Left ventricle myocardium inferior (tissue), 1 donor: Measurements from ENCODE around the gene TSKS. TPM values are rescaled to one million over a fixed set of nuclear protein-coding genes. Genes with fewer than 3 reads are reported as not detected.

ENCODE experiments used
- DNase-seq: peaks from one replicate; pipeline ENCODE4 v3.0.0-alpha.2; 2020
- H3K27ac ChIP-seq: fragments of 200-600 bp; replicated peaks from 2 replicates; pipeline ENCODE4 v1.8.0; 2021
- H3K27me3 ChIP-seq: fragments of 200-600 bp; 2 replicates; pipeline ENCODE4 v1.8.0; 2021; ENCODE audit warnings: low read depth
- H3K36me3 ChIP-seq: fragments of 200-600 bp; 2 replicates; pipeline ENCODE4 v1.8.0; 2021
- H3K4me1 ChIP-seq: fragments of 200-600 bp; 2 replicates; pipeline ENCODE4 v1.8.0; 2021
- H3K4me3 ChIP-seq: fragments of 200-600 bp; 2 replicates; pipeline ENCODE4 v1.8.0; 2021; ENCODE audit warnings: mild to moderate bottlenecking, moderate library complexity
- H3K9me3 ChIP-seq: fragments of 200-600 bp; replicated peaks from 2 replicates; pipeline ENCODE4 v1.8.0; 2021
- intact Hi-C: fragments of 100-400 bp; cut with micrococcal nuclease; formaldehyde crosslinking; loops from one replicate; pipeline ENCODE4 v1.11.0; 2022
- total RNA-seq: library from RNA; stranded (reverse); fragmentation: NEBNext Ultra II Directional; extraction: Animal tissue kit (Norgen Biotek cat#: 25700); gene quantifications from one replicate; pipeline ENCODE4 v1.2.1, GENCODE V29; 2021
- TF ChIP-seq, protein P1 (sequence below): fragments of 200-600 bp; IDR thresholded peaks from 2 replicates; pipeline ENCODE4 v1.8.0; 2021; ENCODE audit warnings: antibody characterized with exemption, mild to moderate bottlenecking, borderline replicate concordance
- donor health status: DM: no; HTN: yes; CAD: no; lungs with severe emphysema.

TSKS gene
- total RNA-seq, 1 donor from 2014 or later, result 0.38 TPM

DNA sequence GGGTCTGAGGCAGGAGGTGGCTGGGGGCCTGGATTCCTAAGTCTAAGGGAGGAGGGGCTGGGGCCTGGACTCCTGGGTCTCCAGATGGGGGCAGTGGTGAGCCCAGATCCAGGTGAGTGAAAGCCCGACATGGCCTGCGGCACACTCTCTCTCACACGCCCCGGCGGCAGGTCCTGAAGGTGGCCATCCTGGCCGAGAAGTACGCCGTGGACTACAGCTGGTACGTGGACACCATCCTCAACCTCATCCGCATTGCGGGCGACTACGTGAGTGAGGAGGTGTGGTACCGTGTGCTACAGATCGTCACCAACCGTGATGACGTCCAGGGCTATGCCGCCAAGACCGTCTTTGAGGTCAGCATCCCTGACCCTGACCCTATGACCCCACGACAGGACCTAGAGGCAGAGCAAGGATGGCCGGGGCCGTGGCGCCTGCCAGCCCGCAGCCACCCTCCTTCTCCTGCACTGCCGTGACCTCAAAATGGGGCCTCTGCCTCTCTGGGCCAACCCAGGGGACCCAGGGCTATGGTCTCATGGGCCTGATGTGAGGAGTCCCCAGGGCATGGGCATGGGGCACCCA lies 36.8 kb upstream of the TSKS start:
- Histone ChIP-seq H3K9me3 (no peaks in the 10 kb centered on the region), H3K36me3 (peaks cover 93% of the 10 kb centered on the region), H3K27ac (no peak overlapping the region), H3K4me1 (peaks cover 18% of the 10 kb centered on the region), H3K27me3 (no peaks in the 10 kb centered on the region), H3K4me3 (no peak overlapping the region)
- no peak for DNase-seq
- intact Hi-C loops, result no loop called here
- TF ChIP-seq, protein P1, sequence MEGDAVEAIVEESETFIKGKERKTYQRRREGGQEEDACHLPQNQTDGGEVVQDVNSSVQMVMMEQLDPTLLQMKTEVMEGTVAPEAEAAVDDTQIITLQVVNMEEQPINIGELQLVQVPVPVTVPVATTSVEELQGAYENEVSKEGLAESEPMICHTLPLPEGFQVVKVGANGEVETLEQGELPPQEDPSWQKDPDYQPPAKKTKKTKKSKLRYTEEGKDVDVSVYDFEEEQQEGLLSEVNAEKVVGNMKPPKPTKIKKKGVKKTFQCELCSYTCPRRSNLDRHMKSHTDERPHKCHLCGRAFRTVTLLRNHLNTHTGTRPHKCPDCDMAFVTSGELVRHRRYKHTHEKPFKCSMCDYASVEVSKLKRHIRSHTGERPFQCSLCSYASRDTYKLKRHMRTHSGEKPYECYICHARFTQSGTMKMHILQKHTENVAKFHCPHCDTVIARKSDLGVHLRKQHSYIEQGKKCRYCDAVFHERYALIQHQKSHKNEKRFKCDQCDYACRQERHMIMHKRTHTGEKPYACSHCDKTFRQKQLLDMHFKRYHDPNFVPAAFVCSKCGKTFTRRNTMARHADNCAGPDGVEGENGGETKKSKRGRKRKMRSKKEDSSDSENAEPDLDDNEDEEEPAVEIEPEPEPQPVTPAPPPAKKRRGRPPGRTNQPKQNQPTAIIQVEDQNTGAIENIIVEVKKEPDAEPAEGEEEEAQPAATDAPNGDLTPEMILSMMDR, result no peak

DNA sequence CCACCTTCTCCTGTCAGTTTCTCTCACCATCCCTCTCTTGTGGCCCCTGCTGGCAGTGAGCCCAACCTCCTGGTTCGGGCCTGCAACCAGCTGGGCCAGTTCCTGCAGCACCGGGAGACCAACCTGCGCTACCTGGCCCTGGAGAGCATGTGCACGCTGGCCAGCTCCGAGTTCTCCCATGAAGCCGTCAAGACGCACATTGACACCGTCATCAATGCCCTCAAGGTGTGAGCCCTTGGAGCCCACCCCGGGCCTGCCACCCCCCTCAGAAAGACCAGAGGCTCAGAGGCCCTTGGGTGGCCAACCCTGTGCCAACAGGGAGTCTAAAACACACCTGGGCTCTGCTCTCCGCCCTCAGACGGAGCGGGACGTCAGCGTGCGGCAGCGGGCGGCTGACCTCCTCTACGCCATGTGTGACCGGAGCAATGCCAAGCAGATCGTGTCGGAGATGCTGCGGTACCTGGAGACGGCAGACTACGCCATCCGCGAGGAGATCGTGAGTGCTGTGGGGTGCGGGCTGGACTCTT lies 36.2 kb upstream of the TSKS start:
- H3K27ac ChIP-seq, result no peak overlapping the region
- no peak for DNase-seq
- intact Hi-C loops, result no loop called here

DNA sequence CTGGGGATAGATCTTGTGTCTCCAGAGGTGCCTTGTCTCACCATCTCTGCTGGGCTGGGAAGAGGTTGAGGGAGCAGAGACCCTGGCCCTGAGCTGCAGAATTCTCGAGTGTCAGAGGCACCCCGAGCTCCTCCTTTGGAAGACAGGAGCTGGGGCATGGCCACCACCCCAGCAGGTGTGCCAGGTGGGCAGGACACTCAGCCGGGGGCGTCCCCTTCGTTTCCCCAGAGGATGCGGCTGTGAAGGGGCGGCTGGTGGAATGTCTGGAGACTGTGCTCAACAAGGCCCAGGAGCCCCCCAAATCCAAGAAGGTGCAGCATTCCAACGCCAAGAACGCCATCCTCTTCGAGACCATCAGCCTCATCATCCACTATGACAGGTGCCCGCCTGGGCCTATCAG lies 35.5 kb upstream of the TSKS start:
- Histone ChIP-seq H3K4me3 (no peak overlapping the region), H3K36me3 (peaks cover 95% of the 10 kb centered on the region), H3K9me3 (no peaks in the 10 kb centered on the region), H3K4me1 (peaks cover 18% of the 10 kb centered on the region), H3K27ac (no peak overlapping the region), H3K27me3 (no peaks in the 10 kb centered on the region)
- intact Hi-C loops, result no loop called here
- TF ChIP-seq, protein P1, result no peak
- no peak for DNase-seq

More for the DNA sequence above, 36.2 kb upstream of the TSKS start:
- no peaks in the 10 kb centered on the region for H3K9me3 ChIP-seq
- no peaks in the 10 kb centered on the region for H3K27me3 ChIP-seq
- TF ChIP-seq, protein P1, result no peak
- peaks cover 93% of the 10 kb centered on the region for H3K36me3 ChIP-seq
- peaks cover 18% of the 10 kb centered on the region for H3K4me1 ChIP-seq
- H3K4me3 ChIP-seq, result no peak overlapping the region

DNA sequence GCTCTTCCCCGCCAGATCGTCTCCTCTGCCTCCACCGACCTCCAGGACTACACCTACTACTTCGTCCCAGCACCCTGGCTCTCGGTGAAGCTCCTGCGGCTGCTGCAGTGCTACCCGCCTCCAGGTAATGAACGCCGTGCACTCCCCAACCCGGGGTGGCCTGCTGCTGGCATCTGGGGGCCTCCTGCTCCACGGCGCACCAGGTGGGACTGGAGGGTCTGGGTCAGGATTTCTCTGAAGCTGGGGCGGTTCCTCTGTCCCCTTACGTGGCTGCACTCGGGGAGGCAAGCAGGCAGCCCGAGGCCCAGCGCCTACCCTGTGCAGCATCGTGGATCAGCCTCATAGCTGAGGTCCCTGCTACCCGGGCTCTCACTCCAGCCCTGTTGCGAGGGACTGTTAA lies 32.5 kb upstream of the TSKS start:
- TF ChIP-seq, protein P1, result no peak
- H3K27ac ChIP-seq, result no peak overlapping the region
- no peaks in the 10 kb centered on the region for H3K27me3 ChIP-seq
- DNase-seq, result no peak
- peaks cover 12% of the 10 kb centered on the region for H3K4me1 ChIP-seq
- intact Hi-C loops, result no loop called here
- H3K36me3 ChIP-seq, result peaks cover 94% of the 10 kb centered on the region
- no peaks in the 10 kb centered on the region for H3K9me3 ChIP-seq
- no peak overlapping the region for H3K4me3 ChIP-seq

DNA sequence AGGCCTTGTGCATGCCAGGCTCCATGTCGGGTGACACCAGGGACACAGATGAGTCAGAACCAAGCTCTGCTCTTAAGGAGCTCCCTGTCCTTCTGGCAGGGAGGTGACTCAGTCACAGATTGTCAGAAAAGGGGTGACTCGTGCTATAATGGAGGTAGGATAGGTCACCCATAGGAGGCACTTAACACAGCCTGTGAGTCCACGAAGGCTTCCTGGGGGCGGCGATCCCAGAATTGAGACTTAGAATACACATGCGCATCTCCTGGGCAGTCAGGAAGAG lies 30.4 kb upstream of the TSKS start:
- TF ChIP-seq, protein P1, result no peak
- peaks cover 86% of the 10 kb centered on the region for H3K36me3 ChIP-seq
- intact Hi-C loops, result no loop called here
- DNase-seq, result no peak
- peaks cover 15% of the 10 kb centered on the region for H3K4me1 ChIP-seq
- no peak overlapping the region for H3K4me3 ChIP-seq
- no peaks in the 10 kb centered on the region for H3K9me3 ChIP-seq
- H3K27me3 ChIP-seq, result no peaks in the 10 kb centered on the region
- no peak overlapping the region for H3K27ac ChIP-seq
